NCI-H526 (cell line): ENCODE data around the gene TBC1D4.
"Not testable (repeated sequence)": the region's sequence is repeated elsewhere in the genome, so short reads cannot be mapped to it uniquely, and the experiment has no call there.

ENCODE experiments used
- DNase-seq, 2 experiments: peaks; one replicate each; lab custom pipeline; 2025; lab: John Stamatoyannopoulos, UW

Gene TBC1D4

GRCh38 chr13:75325711-75326110 is 156.3 kb downstream of the TBC1D4 start:
- no peak for DNase-seq

DNA sequence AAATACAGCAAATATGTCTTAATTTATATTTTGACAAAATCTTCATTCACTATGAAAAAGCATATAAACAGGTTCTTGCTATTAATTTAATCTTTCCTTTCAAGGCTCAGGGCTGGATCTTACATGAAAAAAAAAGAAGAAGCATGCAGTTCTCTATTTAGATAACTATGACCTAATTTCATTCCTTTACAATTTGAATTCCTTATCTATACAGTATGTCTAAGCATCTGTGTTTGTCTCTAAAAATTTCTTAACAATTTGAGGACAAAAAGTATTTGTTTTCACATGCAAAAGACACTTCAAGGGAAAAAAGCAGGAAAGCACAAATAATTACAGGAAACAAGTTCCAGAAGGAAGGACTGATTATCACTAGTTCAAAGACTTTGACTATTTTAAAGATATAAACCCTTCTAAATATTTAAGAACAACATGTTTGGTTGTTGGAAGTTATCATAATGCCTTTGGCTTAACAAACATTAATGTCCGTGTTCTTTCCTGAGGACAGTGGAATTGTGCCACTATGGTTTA is 157.5 kb downstream of the TBC1D4 start:
- DNase-seq, result no peak

DNA sequence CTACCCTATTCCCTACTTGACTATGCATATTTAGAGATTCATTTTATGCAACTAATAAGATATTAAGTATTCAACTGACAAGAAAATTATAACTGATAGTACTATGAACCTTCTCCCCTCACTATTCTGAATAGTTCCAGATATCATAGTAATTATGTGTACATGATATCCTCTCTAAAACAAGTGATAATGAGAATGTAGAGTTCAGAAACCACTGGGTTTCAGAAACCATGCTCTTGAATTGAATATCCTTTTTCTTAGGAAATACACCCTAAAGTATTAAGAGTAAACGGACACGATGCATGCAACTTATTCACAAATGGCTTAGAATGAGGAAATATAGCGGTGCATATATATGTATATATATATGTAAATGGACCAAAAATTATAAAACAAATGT is 160.9 kb downstream of the TBC1D4 start:
- DNase-seq, result no peak

DNA sequence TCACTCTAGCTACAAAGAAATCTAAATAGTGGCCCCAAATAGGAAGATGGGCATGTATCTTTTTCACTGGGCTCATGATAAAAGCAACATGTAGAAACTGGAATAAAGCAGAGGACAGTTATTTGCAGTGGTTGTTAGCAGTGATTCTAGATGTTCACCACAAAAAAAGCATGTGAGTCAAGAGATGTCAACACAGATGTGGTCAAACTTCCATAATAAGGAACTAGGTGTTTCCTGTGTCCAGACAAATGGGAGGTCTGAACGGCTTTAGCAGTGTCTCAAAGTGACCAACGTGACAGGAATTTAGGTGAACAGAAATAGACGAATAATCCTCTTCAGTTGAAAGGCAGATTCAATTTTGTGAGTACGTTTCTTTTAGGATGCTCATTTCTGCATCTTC is 162.7 kb downstream of the TBC1D4 start:
- no peak for DNase-seq

DNA sequence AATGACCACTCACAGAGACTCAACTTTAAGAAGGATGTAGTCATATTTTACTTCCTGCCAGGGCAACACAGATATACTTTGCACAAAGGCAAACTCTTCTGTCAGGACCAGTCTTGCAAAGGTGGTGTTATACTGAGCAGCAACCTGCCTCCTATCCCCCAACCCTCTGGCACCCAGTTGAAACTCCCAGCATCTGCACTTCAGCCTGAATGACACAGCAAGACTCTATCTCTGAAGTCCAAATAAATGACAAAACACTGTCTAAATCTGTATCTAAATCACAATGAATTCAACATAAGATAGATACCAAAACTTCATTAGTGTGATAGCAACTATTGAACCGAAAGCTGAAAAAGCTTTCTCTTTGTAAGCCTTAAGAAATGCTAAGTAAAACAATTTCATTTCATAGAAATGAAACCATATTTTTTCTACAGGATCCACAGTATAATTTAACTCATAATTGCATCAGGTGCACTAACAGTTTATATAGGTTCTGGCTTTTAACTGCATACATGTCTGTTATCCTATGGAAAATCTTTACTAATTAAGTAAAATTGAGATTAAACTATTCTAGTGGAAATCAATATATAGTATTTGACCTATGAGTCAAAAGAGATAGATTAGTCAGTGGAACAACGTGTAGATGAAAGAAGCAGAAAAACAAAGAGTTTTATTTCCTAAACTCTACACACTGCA is 163.7 kb downstream of the TBC1D4 start:
- DNase-seq, result no peak

DNA sequence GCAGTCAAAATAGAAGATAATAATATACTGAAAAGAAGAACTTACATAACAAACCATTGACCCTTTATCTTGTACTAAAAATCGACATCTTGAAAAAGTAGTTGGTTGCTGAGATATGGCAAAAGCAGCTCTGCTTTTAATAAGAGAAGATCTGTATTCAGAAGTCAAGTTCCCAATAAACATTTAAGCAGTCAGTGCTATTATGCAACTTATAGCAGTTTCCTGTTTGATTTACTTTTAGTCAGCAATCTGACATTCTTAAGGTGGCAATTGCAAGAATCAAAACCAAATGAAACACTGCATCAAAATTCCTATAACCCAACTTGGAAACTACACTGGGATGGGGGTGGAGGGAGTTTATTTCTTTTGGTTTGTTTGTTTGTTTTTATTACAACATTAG is 165.5 kb downstream of the TBC1D4 start:
- no peak for DNase-seq

GRCh38 chr13:75312884-75313520 is 169.0 kb downstream of the TBC1D4 start:
- DNase-seq, result no peak

GRCh38 chr13:75309981-75310580 is 171.9 kb downstream of the TBC1D4 start:
- DNase-seq, result no peak

GRCh38 chr13:75308222-75308621 is 173.7 kb downstream of the TBC1D4 start:
- DNase-seq, result peak in 1 of 2 experiments; percentile 40

GRCh38 chr13:75307370-75307949 is 174.5 kb downstream of the TBC1D4 start:
- DNase-seq, result no peak

DNA sequence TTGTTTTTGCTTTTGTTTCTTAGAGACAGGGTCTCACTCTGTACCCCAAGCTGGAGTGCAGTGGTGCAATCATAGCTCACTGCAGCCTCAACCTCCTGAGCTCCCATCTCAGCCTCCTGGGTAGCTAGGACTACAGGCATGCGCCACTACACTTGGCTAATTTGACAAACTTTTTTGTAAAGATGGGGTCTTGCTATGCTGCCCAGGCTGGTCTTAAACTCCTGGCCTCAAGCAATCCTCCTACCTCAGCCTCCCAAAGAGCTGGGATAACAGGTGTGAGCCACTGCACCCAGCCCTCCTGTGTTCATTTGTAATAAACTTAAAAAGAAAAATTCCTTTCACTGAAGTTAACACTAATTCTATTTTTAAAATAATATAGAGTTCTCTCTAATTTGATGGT is 175.0 kb downstream of the TBC1D4 start:
- not testable (repeated sequence) for DNase-seq

DNA sequence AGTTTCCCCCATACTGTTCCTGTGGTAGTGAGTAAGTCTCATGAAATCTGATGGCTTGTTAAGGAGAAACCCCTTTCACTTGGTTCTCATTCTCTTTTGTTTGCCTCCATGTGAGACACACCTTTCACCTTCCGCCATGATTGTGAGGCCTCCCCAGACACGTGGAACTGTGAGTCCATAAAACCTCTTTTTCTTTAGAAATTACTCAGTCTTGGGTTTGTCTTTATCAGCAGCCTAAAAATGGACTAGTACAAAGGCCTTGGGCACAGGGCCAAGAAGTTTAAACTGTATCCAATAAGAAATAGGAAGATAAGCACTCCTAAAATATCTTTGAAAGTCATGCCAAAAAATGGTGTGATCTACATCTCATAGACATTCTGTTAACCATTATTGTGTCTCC is 176.9 kb downstream of the TBC1D4 start:
- DNase-seq, result no peak

GRCh38 chr13:75303263-75303662 is 178.7 kb downstream of the TBC1D4 start:
- DNase-seq, result no peak

DNA sequence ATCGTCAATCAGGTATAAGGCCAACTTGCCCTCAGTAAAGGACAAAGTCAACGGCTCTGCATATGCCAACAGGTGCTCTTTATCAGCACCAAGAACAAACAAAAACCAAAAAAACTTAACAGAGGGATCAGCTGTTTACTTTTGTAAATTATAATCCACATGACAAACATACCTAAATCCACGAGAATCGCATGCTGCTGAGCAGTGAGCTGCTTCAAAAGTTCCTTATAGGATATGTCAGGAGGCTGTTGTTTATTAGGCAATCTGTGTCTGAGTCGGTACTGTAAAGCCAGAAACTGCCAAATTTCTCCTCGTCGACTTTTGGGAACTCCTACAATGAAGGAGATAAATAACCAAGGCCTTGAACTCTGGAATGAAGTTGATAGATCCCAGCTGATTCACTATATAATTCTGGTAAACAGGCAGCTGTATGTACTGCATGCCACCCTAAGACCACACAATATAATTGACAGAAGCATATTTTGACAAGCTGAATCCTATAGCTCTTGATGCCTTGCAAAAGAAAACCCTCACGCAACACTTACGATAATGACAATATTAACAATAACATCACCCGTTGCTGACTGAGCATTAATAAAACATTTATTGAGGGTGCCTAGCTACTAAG is 179.8 kb downstream of the TBC1D4 start:
- no peak for DNase-seq

- no peak for DNase-seq
These were observed 181.8 kb downstream of the TBC1D4 start for GRCh38 chr13:75299913-75300862.

GRCh38 chr13:75299246-75299645 is 182.7 kb downstream of the TBC1D4 start:
- no peak for DNase-seq

GRCh38 chr13:75296641-75297040 is 185.3 kb downstream of the TBC1D4 start:
- DNase-seq, result no peak

GRCh38 chr13:75295201-75295600 is 186.8 kb downstream of the TBC1D4 start:
- no peak for DNase-seq

DNA sequence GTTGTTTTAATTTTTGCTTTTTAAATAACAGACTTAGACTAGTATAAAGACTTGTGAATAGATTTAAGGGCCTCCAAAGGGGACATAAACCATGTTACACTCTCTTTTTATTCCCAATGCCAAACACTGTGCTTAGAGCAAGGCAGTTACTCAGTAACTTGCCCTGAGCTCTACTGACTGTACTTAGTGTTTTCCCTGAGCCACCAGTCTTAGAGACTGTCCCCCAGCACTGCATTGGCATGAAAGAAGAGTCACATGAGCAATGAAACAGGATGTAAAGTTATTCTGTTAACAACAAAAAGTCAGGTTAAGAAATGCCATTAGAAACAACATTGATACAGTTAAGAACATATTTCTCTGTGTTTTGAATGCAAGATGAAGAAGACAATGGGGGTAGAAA is 187.9 kb downstream of the TBC1D4 start:
- DNase-seq, result no peak

DNA sequence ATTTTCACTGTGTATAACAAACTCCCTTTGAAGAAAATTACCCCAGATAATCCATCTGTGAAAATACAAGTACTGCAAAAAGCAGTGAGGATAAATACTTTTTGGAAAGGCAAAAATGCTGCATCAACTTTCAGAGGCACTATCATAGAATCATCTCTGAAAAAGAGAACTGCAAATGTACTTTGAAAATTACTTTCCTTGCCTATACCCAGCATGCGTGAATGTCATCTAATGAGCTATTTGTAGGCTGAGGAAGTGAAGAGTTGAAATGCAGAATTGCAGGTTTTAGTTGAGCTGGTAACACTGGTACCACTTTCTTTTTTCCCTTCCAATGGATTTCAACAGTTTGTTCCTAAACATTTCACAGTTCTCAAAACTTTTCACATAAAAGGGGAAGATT is 196.7 kb downstream of the TBC1D4 start:
- no peak for DNase-seq

DNA sequence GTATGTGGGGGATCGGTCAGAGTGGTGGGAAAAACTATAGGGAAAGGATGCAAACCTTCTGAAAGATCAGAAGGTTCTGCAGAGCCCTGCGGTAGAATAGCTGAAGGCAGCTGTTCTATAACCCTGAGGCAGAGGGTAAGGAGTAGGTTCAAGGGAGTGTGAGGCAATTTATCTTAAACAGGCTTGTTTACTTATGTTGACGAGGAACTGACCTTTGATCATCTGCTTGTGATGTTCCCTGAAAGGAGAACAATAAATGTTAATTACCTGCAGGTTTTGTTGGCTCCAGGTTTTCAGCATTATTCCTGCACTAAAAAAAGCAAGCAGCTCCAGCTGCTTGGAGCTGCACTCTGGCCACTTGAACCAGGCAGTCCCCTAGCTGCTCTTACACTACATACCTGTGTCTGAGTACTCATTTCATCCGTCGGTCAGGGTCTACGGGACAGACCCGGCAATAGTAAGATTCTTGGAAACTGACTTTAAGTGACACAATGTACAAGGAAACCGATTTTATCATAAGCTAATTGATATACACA is 202.1 kb downstream of the TBC1D4 start:
- DNase-seq, result peak; percentile 41 to 47
